ENCODE measurements around the gene SLC39A10.

Gene SLC39A10

DNA sequence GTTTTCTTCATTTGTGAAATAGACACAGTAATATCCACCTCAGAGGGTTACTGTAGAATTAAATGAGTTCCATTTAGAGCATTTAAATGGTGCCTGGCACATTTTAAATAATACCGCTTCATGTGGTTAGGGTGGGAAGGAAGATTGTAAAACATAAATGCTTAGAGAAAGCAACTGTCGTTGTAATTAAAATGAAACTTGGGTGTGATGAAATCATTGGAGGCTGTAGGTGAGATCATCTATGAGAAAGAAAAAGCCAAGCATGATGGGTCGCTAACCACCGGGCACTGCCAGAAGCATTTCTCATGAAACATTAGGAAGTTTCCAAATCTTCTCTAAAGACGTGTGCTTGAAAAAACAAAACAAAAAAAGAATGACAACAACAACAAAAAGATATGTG is 8.2 kb upstream of the SLC39A10 start:
- TF ChIP-seq, protein P1, sequence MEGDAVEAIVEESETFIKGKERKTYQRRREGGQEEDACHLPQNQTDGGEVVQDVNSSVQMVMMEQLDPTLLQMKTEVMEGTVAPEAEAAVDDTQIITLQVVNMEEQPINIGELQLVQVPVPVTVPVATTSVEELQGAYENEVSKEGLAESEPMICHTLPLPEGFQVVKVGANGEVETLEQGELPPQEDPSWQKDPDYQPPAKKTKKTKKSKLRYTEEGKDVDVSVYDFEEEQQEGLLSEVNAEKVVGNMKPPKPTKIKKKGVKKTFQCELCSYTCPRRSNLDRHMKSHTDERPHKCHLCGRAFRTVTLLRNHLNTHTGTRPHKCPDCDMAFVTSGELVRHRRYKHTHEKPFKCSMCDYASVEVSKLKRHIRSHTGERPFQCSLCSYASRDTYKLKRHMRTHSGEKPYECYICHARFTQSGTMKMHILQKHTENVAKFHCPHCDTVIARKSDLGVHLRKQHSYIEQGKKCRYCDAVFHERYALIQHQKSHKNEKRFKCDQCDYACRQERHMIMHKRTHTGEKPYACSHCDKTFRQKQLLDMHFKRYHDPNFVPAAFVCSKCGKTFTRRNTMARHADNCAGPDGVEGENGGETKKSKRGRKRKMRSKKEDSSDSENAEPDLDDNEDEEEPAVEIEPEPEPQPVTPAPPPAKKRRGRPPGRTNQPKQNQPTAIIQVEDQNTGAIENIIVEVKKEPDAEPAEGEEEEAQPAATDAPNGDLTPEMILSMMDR (IDR thresholded peaks at IDR 0.05; ENCODE audit: insufficient read depth, low read length, missing control alignments) = no peak
- ChIA-PET POLR2A (no interaction called here), CTCF (no interaction called here)
- no peak for DNase-seq (ENCODE audit: low read depth, low spot score)
- H3K4me3 ChIP-seq (ENCODE audit: low read depth, low read length) = no peak overlapping the region

DNA sequence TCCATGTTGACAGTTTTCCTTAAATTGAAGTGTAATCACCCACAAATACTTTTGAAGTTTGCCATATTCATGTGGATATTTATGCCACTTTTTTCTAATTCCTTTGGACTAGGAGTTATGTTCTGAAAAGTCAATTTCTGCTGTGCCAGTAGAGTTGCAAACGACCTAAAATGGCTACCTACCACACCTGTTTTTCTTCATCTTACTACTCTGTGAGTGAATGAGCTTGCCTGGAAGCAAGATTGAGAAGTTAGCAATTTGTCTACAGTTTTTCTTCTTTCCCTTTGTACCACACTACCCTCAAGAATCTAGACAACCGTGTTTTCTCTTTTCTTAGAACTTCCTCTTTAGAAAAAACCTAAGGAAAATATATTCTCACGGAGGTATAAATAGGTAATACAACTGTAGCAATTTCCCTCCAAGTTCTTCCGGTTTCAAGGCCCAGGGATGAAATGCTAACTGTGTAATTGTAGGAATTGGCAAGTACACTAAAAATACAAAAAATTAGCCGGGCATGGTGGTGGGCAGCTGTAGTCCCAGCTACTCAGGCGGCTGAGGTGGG is 7.3 kb upstream of the SLC39A10 start:
- no peak for DNase-seq (ENCODE audit: low read depth, low spot score)
- TF ChIP-seq, protein P1 (IDR thresholded peaks at IDR 0.05; ENCODE audit: insufficient read depth, low read length, missing control alignments) = no peak
- ChIA-PET CTCF (no interaction called here), POLR2A (no interaction called here)
- no peak overlapping the region for H3K4me3 ChIP-seq (ENCODE audit: low read depth, low read length)

DNA sequence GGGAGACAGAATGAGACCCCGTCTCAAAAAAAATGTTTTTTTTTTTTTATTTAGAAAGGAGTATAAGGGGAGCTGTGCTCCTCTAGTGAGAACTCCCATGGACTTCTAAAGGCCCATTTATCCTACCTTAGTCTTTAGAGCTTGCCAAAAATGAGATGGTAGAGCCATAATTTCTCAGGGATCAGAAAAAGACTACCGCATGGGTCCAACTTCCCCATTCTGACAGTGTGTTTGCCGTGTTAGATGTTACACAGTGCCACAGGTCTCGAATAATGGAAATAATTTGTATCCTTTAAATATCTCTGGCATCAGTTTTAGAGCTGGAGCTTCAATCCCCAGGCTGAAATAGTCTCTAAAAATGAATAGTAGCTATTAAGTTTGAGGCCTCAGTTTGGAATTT is 6.0 kb upstream of the SLC39A10 start:
- no peak overlapping the region for H3K4me3 ChIP-seq (ENCODE audit: low read depth, low read length)
- ChIA-PET POLR2A (no interaction called here), CTCF (interaction anchor here (0.9 kb wide), 1 partner anchor 9 kb away, joined by 3 read pairs; no protein-coding TSS in a partner anchor)
- no peak for DNase-seq (ENCODE audit: low read depth, low spot score)
- TF ChIP-seq, protein P1 (IDR thresholded peaks at IDR 0.05; ENCODE audit: insufficient read depth, low read length, missing control alignments) = no peak

DNA sequence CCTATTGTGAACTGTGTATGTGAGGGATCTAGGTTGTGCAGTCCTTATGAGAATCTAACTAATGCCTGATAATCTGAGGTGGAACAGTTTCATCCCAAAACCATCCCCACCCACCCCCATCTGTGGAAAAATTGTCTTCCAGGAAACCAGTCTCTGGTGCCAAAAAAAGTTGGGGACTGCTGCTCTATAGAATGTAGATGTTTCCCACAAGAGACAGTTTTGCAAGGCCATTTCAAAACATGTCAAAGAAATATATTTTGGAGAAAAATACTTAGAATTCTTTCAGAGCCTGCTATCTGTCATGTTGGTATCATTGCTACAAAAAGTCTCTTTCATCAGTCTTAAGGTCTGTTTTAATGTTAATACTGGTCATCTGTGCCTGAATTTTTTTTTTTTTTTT is 4.1 kb upstream of the SLC39A10 start:
- no peak overlapping the region for H3K4me3 ChIP-seq (ENCODE audit: low read depth, low read length)
- CTCF ChIA-PET = no interaction called here
- TF ChIP-seq, protein P1 (IDR thresholded peaks at IDR 0.05; ENCODE audit: insufficient read depth, low read length, missing control alignments) = no peak
- POLR2A ChIA-PET = interaction anchor here (0.7 kb wide), 1 partner anchor 108 kb away, joined by 6 read pairs; no protein-coding TSS in a partner anchor
- peak; percentile 40 for DNase-seq (ENCODE audit: low read depth, low spot score)

DNA sequence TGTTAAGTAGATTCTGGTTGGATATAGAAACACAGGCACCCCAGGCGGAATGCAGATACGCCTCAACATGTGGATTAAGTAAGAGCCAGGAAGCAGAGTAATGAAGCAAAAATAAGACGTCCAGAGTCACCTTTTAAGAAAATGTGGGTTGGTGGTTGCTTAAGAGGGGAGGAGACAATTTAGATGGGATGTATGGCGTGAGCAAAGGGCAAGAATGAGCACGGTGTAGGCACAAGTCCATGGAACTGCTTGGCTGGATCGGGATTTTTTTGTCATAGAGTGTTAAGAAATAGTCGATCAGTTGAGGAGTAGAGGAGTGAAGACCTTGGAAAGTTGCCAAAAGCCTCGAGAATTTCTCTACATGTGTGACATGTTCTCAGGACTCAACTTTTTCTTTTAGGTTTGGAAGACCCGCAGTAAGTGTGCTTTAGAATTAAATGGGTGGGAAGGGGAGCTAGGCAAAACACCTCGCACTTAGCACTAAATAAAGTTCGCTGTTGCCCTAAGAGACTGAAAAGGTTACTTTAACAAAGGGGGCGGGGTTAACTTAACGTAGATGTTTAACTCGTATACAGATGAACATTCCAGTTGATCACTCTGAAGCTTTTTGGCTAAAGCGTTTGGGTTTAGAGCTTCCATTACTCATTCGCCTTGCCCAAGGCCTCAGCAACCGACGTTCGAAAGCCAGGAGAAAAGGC is 716 bp upstream of the SLC39A10 start:
- H3K4me3 ChIP-seq (ENCODE audit: low read depth, low read length) = peak overlapping the region; percentile 39
- DNase-seq (ENCODE audit: low read depth, low spot score) = no peak
- POLR2A ChIA-PET = interaction anchor here (0.6 to 2.4 kb wide), 27 partner anchors 8 to 336 kb away, joined by 3 to 30 read pairs (median 4); no protein-coding TSS in a partner anchor
- TF ChIP-seq, protein P1 (IDR thresholded peaks at IDR 0.05; ENCODE audit: insufficient read depth, low read length, missing control alignments) = no peak
- CTCF ChIA-PET = interaction anchor here (1.0 to 1.3 kb wide), 2 partner anchors 119 to 179 kb away, joined by 3 read pairs; no protein-coding TSS in a partner anchor
